Epithelial cell of proximal tubule (primary cell): ENCODE results near the gene THBS3. TPM values are rescaled to one million over a fixed set of nuclear protein-coding genes. Genes with fewer than 3 reads are reported as not detected.
A peak's percentile ranks its signal among the peaks of the same experiment; 100 is the strongest.
"Not testable (repeated sequence)": the region's sequence is repeated elsewhere in the genome, so short reads cannot be mapped to it uniquely, and the experiment has no call there.

ENCODE experiments used
- DNase-seq: peaks from one replicate; pipeline ENCODE4 v3.0.0-alpha.2; 2011; ENCODE audit warnings: low read depth
- H3K4me3 ChIP-seq: 2 replicates; pipeline ENCODE4 v1.5.1; 2011; ENCODE audit warnings: low read depth, mild to moderate bottlenecking, low read length
- CTCF ChIP-seq: conservative IDR thresholded peaks from 2 replicates; pipeline ENCODE4 v1.5.1; 2012; ENCODE audit warnings: low read depth, mild to moderate bottlenecking, low read length
- total RNA-seq: library from RNA; depleted of rRNA; stranded (reverse); fragments of >200 nt; gene quantifications from 2 replicates; pipeline ENCODE4 v1.2.3, GENCODE V29; 2015

The THBS3 gene
- total RNA-seq, 1 donor from 2014 or later = 13.2 TPM

GRCh38 chr1:155171836-155172731, 35.6 kb downstream of the THBS3 start:
- no peak for DNase-seq
- H3K4me3 ChIP-seq = peak overlapping the region; percentile 80
- TF ChIP-seq CTCF = no peak

DNA sequence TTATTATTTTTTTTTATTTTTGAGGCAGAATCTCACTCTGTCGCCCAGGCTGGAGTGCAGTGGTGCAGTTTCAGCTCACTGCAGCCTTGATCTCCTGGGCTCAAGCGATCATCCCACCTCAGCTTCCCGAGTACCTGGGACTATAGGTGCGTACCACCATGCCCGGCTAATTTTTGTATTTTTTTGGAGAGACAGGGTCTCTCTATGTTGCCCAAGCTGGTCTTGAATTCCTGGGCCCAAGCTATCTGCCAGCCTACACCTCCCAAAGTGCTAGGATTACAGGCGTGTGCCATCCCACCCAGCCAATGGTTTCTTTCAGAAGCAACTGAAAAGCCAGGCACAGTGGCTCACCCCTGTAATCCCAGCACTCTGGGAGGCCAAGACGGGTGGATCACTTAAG, 36.9 kb downstream of the THBS3 start:
- TF ChIP-seq CTCF = no peak
- no peak for DNase-seq
- H3K4me3 ChIP-seq = no peak overlapping the region

GRCh38 chr1:155170101-155170785, 37.5 kb downstream of the THBS3 start:
- no peak overlapping the region for H3K4me3 ChIP-seq
- TF ChIP-seq CTCF = no peak
- DNase-seq = no peak

- no peak overlapping the region for H3K4me3 ChIP-seq
- no peak for DNase-seq
- no peak for TF ChIP-seq CTCF
Observed at GRCh38 chr1:155169541-155169940, 38.2 kb downstream of the THBS3 start.

- H3K4me3 ChIP-seq = no peak overlapping the region
- TF ChIP-seq CTCF = no peak
- no peak for DNase-seq
Observed at GRCh38 chr1:155168456-155169210, 39.1 kb downstream of the THBS3 start.

DNA sequence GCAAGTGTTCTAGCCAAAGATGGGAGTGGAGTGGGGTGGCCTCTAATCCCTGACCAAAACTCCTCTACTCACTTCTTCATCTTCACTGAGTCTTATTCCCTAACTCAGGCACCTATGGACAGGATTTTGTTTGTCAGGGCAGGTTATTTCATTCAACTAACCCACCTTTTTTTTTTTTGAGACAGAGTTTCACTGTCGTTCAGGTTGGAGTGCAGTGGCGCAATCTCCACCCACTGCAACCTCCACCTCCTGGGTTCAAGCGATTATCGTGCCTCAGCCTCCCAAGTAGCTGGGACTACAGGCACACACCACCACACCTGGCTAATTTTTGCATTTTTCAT, 39.6 kb downstream of the THBS3 start:
- not testable (repeated sequence) for DNase-seq, H3K4me3 ChIP-seq
